GM20000 (cell line): Measurements from ENCODE around the gene PPP2R5C.

Source experiments
- DNase-seq: peaks from one replicate; pipeline ENCODE4 v3.0.0; 2012; ENCODE audit warnings: low spot score
- CTCF ChIP-seq: IDR thresholded peaks from 2 replicates; pipeline ENCODE4 v1.5.1; 2012; ENCODE audit warnings: mild to moderate bottlenecking, control low read depth; ENCODE audit errors: extremely low read depth, missing control alignments

The PPP2R5C gene

GRCh38 chr14:101897326-101897725, 135.8 kb downstream of the PPP2R5C start:
- no peak for TF ChIP-seq CTCF
- DNase-seq = no peak

GRCh38 chr14:101898416-101898815, 136.9 kb downstream of the PPP2R5C start:
- no peak for DNase-seq
- TF ChIP-seq CTCF = no peak

- DNase-seq = no peak
- TF ChIP-seq CTCF = no peak
These were observed 137.8 kb downstream of the PPP2R5C start for GRCh38 chr14:101899263-101899662.

- DNase-seq = no peak
- no peak for TF ChIP-seq CTCF
These were observed 138.7 kb downstream of the PPP2R5C start for GRCh38 chr14:101900253-101900652.

- DNase-seq = no peak
- TF ChIP-seq CTCF = no peak
These were observed 141.6 kb downstream of the PPP2R5C start for GRCh38 chr14:101903111-101903561.

- no peak for DNase-seq
- TF ChIP-seq CTCF = no peak
These were observed 144.1 kb downstream of the PPP2R5C start for GRCh38 chr14:101905614-101906013.

- no peak for TF ChIP-seq CTCF
These were observed 145.1 kb downstream of the PPP2R5C start for GRCh38 chr14:101906645-101907044.

More at GRCh38 chr14:101906645-101907044, 145.1 kb downstream of the PPP2R5C start:
- DNase-seq = no peak
